ENCODE data around the gene AASDH. TPM values are rescaled to one million over a fixed set of nuclear protein-coding genes. Genes with fewer than 3 reads are reported as not detected.

The AASDH gene
- total RNA-seq (2014; rRNA removed; shearing (Covaris generic)): 7.6 and 9.5 TPM in 2 replicates
- polyA plus RNA-seq (2015; cell fraction: cytosol; rRNA removed): 10.0 and 11.0 TPM in 2 replicates
- polyA plus RNA-seq (2015; cell fraction: nucleus; rRNA removed): 28.7 and 28.8 TPM in 2 replicates

DNA sequence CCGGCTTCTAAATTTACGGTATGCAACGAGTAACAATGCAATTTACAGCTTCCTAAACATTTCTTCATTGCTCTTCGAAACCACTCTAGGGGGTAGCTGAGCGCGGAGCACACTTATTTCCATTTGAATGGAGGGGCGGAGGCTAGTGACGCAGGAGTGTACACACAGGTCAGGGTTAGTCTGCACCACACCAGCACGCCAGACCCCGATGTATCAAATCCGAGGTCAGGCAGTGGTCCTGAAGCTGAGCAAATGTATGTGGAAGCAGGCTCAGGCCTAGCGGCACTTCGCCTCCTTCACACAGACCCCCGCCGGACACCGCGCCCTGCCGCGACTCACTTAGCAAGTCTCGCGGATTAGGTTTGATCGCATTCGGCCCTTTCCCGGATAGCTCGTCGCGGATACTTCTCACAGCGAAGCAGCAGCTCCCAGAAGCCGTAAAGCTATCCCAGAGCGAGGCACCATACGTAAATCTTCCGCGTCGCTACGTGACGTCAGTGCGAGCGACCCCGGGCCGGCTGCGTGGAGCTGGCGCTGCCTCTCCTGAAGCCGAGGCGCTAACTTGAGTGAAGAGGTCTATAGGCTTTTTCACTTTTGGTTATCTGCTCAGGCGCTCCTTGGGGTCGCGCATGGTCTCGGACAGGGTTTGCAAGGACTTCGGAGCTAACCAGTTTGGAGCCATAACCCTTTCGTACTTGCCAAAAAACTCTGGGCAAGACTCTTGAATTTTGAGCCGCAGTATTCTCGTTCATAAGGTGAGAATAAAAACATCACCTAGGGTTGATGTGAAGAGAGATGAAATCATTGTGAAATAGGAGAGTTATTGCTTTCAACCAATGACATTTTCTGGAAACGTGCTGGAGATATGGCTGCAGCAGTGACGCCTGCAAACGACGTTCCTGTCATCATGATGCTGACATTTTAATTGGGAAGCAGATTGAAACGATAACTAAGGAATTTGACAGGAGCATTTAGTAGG lies at the start of gene AASDH:
Gene AASDH, minus strand, starts transcription at position 469 of the 979 bp plus-strand sequence. CDS start 3,192 bp downstream, outside the sequence.
- DNase-seq (ENCODE audit: low read depth): peak; percentile 93

DNA sequence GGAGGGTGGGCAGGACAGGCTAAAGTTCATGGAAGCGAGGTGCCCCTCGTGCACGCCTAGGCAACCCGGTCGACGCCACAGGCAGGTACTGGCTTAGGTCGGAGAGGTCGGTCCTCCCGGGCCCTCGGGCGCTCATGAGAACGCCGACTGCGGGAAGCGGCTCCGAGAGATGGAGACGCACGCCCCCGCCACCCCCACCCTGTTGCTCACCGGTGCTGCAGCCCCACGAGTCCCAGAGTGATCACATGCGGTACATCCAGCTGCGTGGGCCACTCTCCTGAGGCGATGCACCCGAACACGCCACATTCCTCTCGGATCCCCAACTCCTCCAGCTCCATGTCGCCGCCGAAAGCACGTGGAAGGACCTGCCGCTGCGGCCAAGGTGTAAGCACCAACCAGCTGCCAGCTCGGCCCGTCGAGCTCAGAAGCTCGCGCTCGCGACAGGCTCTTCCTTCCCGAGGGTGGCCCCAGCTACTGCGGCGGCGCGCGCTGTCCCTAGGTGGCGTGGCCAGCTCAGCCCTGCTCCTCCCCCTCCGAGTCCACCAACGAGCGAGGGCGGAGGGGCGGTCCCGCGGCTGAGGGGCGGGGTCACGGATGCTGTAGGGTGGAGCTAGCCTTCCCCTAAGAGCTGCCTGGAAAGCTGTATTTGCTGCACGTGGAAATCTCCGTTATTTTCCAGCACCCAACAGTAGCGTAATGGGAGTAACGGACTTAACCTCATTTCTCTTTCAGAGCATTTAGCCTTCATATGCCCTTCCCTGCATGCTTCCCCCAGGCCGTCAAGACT lies 48.0 kb upstream of the AASDH start, which contains the start of gene PPAT:
Gene PPAT, minus strand, starts transcription at position 476 of the 787 bp plus-strand sequence. Its CDS starts 138 bp downstream, at position 338.
- peak; percentile 98 for DNase-seq (ENCODE audit: low read depth)

DNA sequence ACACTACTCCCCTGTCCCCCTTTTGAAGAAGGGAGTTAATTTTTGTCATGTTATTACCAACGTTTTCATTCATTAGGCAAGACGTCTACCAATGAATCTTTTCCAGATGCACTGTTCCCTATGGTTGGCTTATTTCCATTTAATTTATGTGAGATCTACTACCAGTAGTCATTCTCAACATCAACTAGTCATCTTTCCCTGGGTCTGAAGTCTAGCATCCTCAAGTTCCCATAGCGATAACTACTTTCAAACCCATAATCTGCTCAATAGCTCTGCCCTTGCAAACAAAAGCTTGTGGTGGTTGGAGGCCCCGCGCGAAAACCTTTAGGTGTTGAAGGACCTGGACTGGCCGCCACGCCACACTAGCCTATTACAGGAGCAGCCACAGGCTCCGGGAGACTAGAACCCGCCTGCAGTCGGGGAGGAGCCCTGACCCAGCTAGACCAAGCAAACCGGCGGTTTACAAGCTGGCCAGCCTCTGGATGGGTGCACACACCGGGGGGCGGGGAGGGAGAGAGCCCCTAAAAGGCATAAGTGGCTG lies 47.4 kb upstream of the AASDH start:
- DNase-seq (ENCODE audit: low read depth): peak; percentile 62

DNA sequence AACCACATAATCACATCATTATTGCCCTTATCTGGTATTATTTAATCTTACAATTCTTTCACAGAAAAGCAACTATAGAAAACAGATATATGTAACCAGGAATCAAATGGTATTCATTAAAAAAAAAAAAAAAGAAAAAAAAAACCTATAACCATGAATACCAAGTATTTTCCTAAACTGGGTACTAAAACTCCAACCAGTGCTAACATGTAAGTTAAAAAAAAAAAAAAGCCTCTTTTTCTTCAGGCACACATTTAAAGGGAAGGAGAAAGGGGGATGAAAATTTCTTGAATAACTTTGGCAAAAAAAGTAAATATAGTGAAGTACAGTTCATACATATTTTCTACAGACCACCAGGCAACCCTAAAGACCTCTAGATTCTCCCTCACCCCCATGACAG lies 46.0 kb upstream of the AASDH start:
- DNase-seq (ENCODE audit: low read depth): no peak

DNA sequence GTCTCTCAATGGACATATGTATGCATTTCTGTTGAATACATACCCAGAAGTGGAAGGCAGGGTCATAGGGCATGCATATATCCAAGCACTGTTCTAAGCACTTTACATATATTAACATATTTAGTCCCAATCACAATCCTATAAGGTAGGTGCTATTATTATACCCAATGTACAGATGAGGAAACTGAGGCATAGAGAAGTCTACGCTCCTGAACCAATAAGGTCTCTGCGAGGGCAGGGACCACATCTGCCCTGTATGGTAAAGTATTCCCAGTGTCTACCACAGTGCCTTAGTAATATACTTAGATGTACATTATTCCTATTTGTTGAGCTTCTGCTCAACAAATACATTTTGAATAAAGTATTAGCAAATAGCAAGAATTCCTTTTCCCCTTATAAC lies 42.9 kb upstream of the AASDH start:
- no peak for DNase-seq (ENCODE audit: low read depth)

- DNase-seq (ENCODE audit: low read depth): no peak
Measured at GRCh38 chr4:56427179-56427578, 39.9 kb upstream of the AASDH start.

DNA sequence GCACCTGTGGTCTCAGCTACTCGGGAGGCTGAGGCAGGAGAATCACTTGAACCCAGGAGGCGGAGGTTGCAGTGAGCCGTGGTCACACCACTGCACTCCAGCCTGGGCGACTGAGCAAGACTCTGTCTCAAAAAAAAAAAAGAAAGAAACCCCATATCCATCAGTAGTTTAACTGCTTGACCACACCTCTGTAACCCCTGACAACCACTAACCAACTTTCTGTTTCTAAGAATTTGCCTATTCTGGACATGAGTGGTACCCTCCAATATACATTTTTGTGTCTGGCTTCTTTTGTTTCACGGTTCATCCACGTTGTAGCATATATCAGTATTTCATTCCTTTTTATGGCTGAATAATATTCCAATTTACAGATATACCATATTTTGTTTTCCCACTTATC lies 39.0 kb upstream of the AASDH start:
- no peak for DNase-seq (ENCODE audit: low read depth)

- DNase-seq (ENCODE audit: low read depth): no peak
Measured at GRCh38 chr4:56425518-56425917, 38.2 kb upstream of the AASDH start.

- no peak for DNase-seq (ENCODE audit: low read depth)
Measured at GRCh38 chr4:56424697-56425514, 37.6 kb upstream of the AASDH start.

DNA sequence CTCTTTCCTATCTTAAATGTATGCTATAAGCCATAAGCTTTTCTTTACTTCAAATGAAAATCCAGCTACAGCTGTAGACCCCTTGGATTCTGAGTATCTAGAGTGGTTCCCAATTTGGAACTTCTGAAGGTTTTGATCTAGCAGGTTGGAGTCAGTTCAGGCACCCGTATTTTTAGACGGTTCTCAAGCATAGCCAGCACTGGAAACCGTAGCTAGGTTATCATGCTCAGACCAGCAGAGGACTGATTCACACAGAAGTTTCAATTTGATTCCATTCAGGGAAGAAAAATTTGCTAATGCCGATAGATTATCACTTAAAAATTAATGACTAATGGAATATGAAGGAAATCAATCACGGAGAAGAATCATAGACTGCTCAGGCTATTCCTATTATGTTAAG lies 36.9 kb upstream of the AASDH start:
- no peak for DNase-seq (ENCODE audit: low read depth)

- no peak for DNase-seq (ENCODE audit: low read depth)
Measured at GRCh38 chr4:56417396-56417795, 30.1 kb upstream of the AASDH start.

- no peak for DNase-seq (ENCODE audit: low read depth)
Measured at GRCh38 chr4:56416349-56416748, 29.1 kb upstream of the AASDH start.

GRCh38 chr4:56414135-56414670 lies 26.9 kb upstream of the AASDH start:
- no peak for DNase-seq (ENCODE audit: low read depth)

- DNase-seq (ENCODE audit: low read depth): peak; percentile 96
Measured at GRCh38 chr4:56410247-56411062, 23.2 kb upstream of the AASDH start.

DNA sequence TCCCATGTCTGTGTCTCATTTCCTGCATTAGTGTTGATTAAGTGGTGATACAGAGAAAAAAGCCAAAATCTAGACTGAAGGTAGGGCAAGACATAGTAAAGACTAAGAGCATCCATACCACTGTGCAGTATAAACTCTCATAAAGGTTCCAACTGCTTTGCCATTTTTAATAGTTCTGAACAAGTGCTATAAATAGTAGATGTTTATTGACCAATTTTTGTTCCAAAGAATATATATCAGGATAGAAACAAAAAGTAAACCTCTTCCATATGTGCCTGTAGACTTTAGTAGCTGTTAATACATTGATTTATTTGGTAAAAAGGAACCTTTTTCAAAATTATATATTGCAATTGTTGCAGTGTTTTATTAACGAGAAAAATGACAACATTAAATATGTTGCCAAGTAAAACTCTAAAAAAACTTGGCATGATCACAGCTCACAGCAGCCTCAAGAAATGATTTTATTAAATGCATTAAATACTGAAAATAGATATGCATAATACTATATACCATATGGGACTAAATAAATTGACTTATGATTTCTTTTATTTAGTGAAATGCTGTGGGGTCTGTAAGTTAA lies 22.3 kb upstream of the AASDH start:
- no peak for DNase-seq (ENCODE audit: low read depth)

DNA sequence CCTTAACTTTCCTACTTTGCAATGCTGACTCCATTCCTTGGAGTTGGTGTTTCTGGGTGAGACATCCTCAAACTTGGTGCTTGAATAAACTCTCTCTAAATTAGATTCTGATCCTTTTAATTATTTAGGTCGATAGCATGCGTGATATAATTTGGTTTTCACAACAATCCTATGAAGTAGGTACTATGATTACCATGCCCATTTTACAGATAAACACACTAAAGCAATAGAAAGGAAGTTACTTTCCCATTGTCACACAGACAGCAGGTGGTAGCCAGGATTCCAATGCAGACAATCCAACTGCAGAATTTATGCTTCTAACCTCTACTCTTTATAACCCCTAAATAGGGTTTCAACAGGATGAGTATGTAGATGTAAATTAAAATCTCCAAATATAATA lies 21.7 kb upstream of the AASDH start:
- DNase-seq (ENCODE audit: low read depth): no peak

DNA sequence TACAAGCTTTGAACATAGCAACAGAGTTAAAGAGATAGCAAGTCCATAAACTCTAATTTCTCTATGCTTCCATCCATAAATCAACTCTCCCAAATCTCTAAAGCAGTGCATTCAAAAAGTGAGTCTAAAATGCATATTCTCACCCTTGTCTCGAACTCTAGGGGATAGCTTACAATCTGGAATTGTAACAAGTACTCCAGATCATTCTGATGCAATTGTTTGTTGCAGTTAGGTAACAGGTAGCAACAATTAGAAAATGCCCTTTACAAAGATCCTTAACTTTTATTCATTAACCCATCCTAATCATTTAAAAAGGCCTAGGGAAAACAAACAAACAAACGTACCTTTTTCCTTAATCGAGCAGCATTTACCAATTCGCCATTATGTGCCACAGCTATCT lies 18.9 kb upstream of the AASDH start:
- no peak for DNase-seq (ENCODE audit: low read depth)

DNA sequence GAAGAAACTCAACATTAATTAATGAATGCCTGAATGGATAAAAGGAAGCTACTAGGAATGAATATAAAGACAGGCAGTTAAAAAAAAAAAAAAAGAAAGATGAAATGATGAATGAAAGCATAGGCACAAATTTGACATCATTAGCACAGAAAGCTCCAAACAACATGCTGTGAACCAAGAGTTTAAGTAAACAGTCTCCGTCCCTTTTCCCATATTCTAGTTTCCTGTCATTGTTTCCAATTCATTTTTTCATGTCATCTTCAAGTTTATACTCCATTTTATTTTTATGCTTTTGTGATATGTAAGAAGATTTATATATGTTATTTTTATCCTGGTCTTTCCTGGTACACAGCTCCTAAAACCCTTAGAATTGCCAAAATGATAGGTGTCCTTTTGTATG lies 17.7 kb upstream of the AASDH start:
- no peak for DNase-seq (ENCODE audit: low read depth)

DNA sequence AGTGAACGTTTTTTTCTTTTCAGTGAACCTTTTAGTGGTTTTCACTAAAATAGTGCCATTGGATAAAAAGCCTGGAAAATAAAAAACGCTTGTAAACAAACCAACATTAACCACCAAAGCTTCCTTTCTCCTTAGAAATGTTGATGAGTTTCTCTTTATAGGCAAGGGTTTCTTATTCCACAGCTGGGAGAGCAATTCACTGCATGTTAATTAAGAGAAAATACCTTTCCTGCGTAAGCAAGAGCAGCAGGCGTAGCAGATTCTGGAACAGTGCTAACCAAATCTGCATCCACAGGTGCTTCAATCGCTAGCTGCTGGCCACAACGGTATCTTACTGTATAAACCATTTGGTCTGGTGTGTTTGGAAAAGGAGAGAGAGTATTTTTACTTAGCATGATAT lies 13.3 kb upstream of the AASDH start:
- DNase-seq (ENCODE audit: low read depth): no peak

All from HT1080 (cell line).